GM12892 (cell line): Measurements from ENCODE around the gene FRMPD2.

Experiments used
- POLR2A ChIP-seq: IDR thresholded peaks from 2 replicates; pipeline ENCODE4 v1.6.1; 2011; ENCODE audit warnings: low read depth, low read length, control low read depth
- POLR2AphosphoS5 ChIP-seq: IDR thresholded peaks from 2 replicates; pipeline ENCODE4 v1.6.1; 2011; ENCODE audit warnings: low read depth, low read length, control low read depth

GRCh38 chr10:48306265-48306869, 31.9 kb upstream of the FRMPD2 start, which contains the start of gene MAPK8:
- peak; percentile 84 for TF ChIP-seq POLR2A
- peak; percentile 67; the same call in 1 of the 2 replicates for TF ChIP-seq POLR2AphosphoS5
